GM18867 (cell line): ENCODE measurements around the gene SYT5.

ENCODE experiments used
- ATAC-seq: cut with Tn5 transposase; IDR thresholded peaks from one replicate; pipeline ENCODE4 v1.9.1; 2021; ENCODE audit warnings: mild to moderate bottlenecking, moderate library complexity; ENCODE audit not compliant: unreplicated experiment

The SYT5 gene

GRCh38 chr19:55147545-55148251, 32.4 kb downstream of the SYT5 start:
- no peak for ATAC-seq

GRCh38 chr19:55146705-55147273, 33.3 kb downstream of the SYT5 start:
- ATAC-seq = no peak

- ATAC-seq = no peak
Observed at GRCh38 chr19:55146078-55146704, 33.9 kb downstream of the SYT5 start.

GRCh38 chr19:55145232-55145631, 34.9 kb downstream of the SYT5 start:
- ATAC-seq = no peak

GRCh38 chr19:55141696-55142095, 38.4 kb downstream of the SYT5 start:
- no peak for ATAC-seq

- ATAC-seq = no peak
Observed at GRCh38 chr19:55137915-55138314, 42.2 kb downstream of the SYT5 start.

- no peak for ATAC-seq
Observed at GRCh38 chr19:55136399-55137102, 43.5 kb downstream of the SYT5 start.

- no peak for ATAC-seq
Observed at GRCh38 chr19:55134736-55135135, 45.4 kb downstream of the SYT5 start.

GRCh38 chr19:55133639-55134444, 46.2 kb downstream of the SYT5 start:
- no peak for ATAC-seq

- no peak for ATAC-seq
Observed at GRCh38 chr19:55132453-55133129, 47.5 kb downstream of the SYT5 start.

GRCh38 chr19:55131421-55131820, 48.7 kb downstream of the SYT5 start:
- no peak for ATAC-seq
